Erythroblast (primary cell): ENCODE data around the gene ZNF709.

Experiments used
- GATA1 ChIP-seq: IDR thresholded peaks from 2 replicates; pipeline ENCODE4 v1.6.1; 2011; ENCODE audit warnings: low read depth, mild to moderate bottlenecking, control low read depth, low read length, moderate library complexity
- POLR2A ChIP-seq: IDR thresholded peaks from 2 replicates; pipeline ENCODE4 v1.6.1; 2011; ENCODE audit warnings: mild to moderate bottlenecking, low read length

DNA sequence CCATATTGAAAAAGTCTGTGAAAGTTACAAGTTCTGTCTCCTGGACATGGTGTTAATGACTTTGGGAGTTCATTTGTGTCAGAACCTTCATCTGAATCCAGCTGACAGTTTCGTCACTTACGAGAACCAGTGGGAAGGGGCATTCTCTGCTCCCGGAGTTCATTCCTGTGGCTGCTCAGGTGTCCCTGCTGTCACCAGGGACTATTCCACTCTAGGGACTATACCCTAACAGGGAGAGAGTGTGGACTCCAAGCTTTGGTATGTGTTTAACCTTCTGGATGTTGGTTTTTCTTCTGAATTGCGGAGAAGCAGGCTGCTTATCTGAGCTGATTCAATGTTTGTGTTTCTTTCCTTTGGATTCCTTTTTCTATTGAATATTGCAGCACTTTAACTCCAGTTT is 12.4 kb upstream of the ZNF709 start:
- TF ChIP-seq POLR2A (no peak), GATA1 (no peak)
